ENCODE measurements around the gene ZNF362.

GRCh38 chr1:33288976-33289857 is 32.9 kb downstream of the ZNF362 start:
- TF ChIP-seq CTCF (IDR thresholded peaks at IDR 0.05) (no peak), POLR2A (IDR thresholded peaks at IDR 0.05) (no peak)
